SU-DHL-6 (cell line): ENCODE results near the gene MRGPRX2.

Experiments
- H2AFZ ChIP-seq: fragments of 200-600 bp; sonication (generic); 2 replicates; pipeline ENCODE4 v1.6.1; 2014; ENCODE audit warnings: low read depth, mild to moderate bottlenecking, moderate library complexity, mixed read lengths, antibody characterized with exemption, low read length; ENCODE audit not compliant: severe bottlenecking
- H3F3A ChIP-seq: fragments of 200-600 bp; shearing (Covaris generic); 2 replicates; pipeline ENCODE4 v1.6.0; 2016; ENCODE audit warnings: antibody characterized with exemption, mild to moderate bottlenecking; ENCODE audit not compliant: insufficient read depth
- H3K27ac ChIP-seq: fragments of 200-600 bp; sonication (generic); 2 replicates; pipeline ENCODE4 v1.5.1; 2016; ENCODE audit warnings: low read depth, mild to moderate bottlenecking, low read length, moderate library complexity, mixed read lengths
- H3K27me3 ChIP-seq: fragments of 200-600 bp; sonication (generic), shearing (Covaris generic); 2 replicates; pipeline ENCODE4 v1.6.0; 2014; ENCODE audit warnings: mild to moderate bottlenecking, low read length
- H3K36me3 ChIP-seq: fragments of 200-600 bp; sonication (generic); 2 replicates; pipeline ENCODE4 v1.6.1; 2014; ENCODE audit warnings: mild to moderate bottlenecking, low read length, mixed read lengths
- H3K4me2 ChIP-seq: fragments of 300-600, 200-600 bp; shearing (Covaris generic), sonication (generic); 2 replicates; pipeline ENCODE4 v1.6.0; 2014; ENCODE audit warnings: low read length, low read depth, mild to moderate bottlenecking; ENCODE audit not compliant: poor library complexity, severe bottlenecking
- H3K4me3 ChIP-seq: fragments of 200-600 bp; sonication (generic); 2 replicates; pipeline ENCODE4 v1.5.1; 2014; ENCODE audit warnings: antibody characterized with exemption, low read length, mild to moderate bottlenecking, mixed read lengths; ENCODE audit not compliant: insufficient read depth, poor library complexity, severe bottlenecking
- H3K79me2 ChIP-seq: fragments of 200-600 bp; sonication (generic); 2 replicates; pipeline ENCODE4 v1.6.1; 2014; ENCODE audit warnings: mild to moderate bottlenecking, low read length, moderate library complexity; ENCODE audit not compliant: insufficient read depth
- H3K9ac ChIP-seq: fragments of 200-600 bp; sonication (generic); 2 replicates; pipeline ENCODE4 v1.7.0; 2014; ENCODE audit warnings: mild to moderate bottlenecking, low read length
- H3K9me2 ChIP-seq: fragments of 200-600 bp; sonication (generic); replicated peaks from 2 replicates; pipeline ENCODE4 v1.6.1; 2014; ENCODE audit warnings: low read length; ENCODE audit not compliant: insufficient read depth
- H3K9me3 ChIP-seq: fragments of 200-600 bp; sonication (generic); 2 replicates; pipeline ENCODE4 v1.6.1; 2014; ENCODE audit warnings: low read length, mixed read lengths; ENCODE audit not compliant: insufficient read depth
- H4K20me1 ChIP-seq: fragments of 200-600 bp; sonication (generic); 2 replicates; pipeline ENCODE4 v1.6.1; 2014; ENCODE audit warnings: low read depth, mild to moderate bottlenecking, antibody characterized with exemption, low read length, moderate library complexity, mixed read lengths
- CTCF ChIP-seq: fragments of 200-600 bp; sonication (generic); IDR thresholded peaks from one replicate; pipeline ENCODE4 v1.5.1; 2017; ENCODE audit warnings: antibody characterized with exemption, mild to moderate bottlenecking, low read length, moderate library complexity; ENCODE audit not compliant: insufficient read depth, poor library complexity, severe bottlenecking
- EZH2phosphoT487 ChIP-seq: fragments of 200-600 bp; sonication (generic), shearing (Covaris generic); conservative IDR thresholded peaks from 2 replicates; pipeline ENCODE4 v1.6.1; 2018; ENCODE audit warnings: mild to moderate bottlenecking, antibody characterized with exemption, low read length, moderate library complexity, mixed read lengths

The MRGPRX2 gene

GRCh38 chr11:19060629-19061028, at the start of gene MRGPRX2:
Gene MRGPRX2, minus strand, starts transcription at chr11:19060717. Its CDS starts 4,315 bp downstream, at chr11:19056402.
- H3K36me3 ChIP-seq, result no peaks in the 10 kb centered on the region
- no peak within 1 kb of the TSS for H3K9ac ChIP-seq
- TF ChIP-seq EZH2phosphoT487 (no peak), CTCF (no peak)
- H3K9me3 ChIP-seq, result no peaks in the 10 kb centered on the region
- H3K27ac ChIP-seq, result no peak within 1 kb of the TSS
- H3K9me2 ChIP-seq, result no peaks in the 10 kb centered on the region
- no peaks in the 10 kb centered on the region for H3F3A ChIP-seq
- no peaks in the 10 kb centered on the region for H4K20me1 ChIP-seq
- H3K79me2 ChIP-seq, result no peaks in the 10 kb centered on the region
- no peak within 1 kb of the TSS for H3K4me2 ChIP-seq
- H3K27me3 ChIP-seq, result no peaks in the 10 kb centered on the region
- H2AFZ ChIP-seq, result no peak within 1 kb of the TSS
- no peak within 1 kb of the TSS for H3K4me3 ChIP-seq

GRCh38 chr11:19110295-19110694, 49.8 kb upstream of the MRGPRX2 start:
- no peak overlapping the region for H3K4me2 ChIP-seq
- H3K27me3 ChIP-seq, result no peaks in the 10 kb centered on the region
- H3F3A ChIP-seq, result no peaks in the 10 kb centered on the region
- no peak overlapping the region for H2AFZ ChIP-seq
- no peaks in the 10 kb centered on the region for H3K9me2 ChIP-seq
- no peaks in the 10 kb centered on the region for H4K20me1 ChIP-seq
- H3K9me3 ChIP-seq, result no peaks in the 10 kb centered on the region
- H3K27ac ChIP-seq, result no peak overlapping the region
- H3K36me3 ChIP-seq, result no peaks in the 10 kb centered on the region
- H3K79me2 ChIP-seq, result no peaks in the 10 kb centered on the region
- TF ChIP-seq CTCF (no peak), EZH2phosphoT487 (no peak)
- H3K9ac ChIP-seq, result no peak overlapping the region
- H3K4me3 ChIP-seq, result no peak overlapping the region

- H3K27me3 ChIP-seq, result no peaks in the 10 kb centered on the region
- no peaks in the 10 kb centered on the region for H3K36me3 ChIP-seq
- H4K20me1 ChIP-seq, result no peaks in the 10 kb centered on the region
- no peaks in the 10 kb centered on the region for H3K79me2 ChIP-seq
- no peak overlapping the region for H3K9ac ChIP-seq
- H2AFZ ChIP-seq, result no peak overlapping the region
- no peak overlapping the region for H3K27ac ChIP-seq
- no peak overlapping the region for H3K4me2 ChIP-seq
- no peaks in the 10 kb centered on the region for H3K9me3 ChIP-seq
- H3K4me3 ChIP-seq, result no peak overlapping the region
- H3K9me2 ChIP-seq, result no peaks in the 10 kb centered on the region
- no peaks in the 10 kb centered on the region for H3F3A ChIP-seq
- no peak for TF ChIP-seq CTCF
- no peak for TF ChIP-seq EZH2phosphoT487
Measured at GRCh38 chr11:19107125-19107524, 46.6 kb upstream of the MRGPRX2 start.

- Histone ChIP-seq H3K27ac (no peak overlapping the region), H3K9me3 (no peaks in the 10 kb centered on the region), H3K4me3 (no peak overlapping the region), H3K36me3 (no peaks in the 10 kb centered on the region), H3K79me2 (no peaks in the 10 kb centered on the region), H3F3A (no peaks in the 10 kb centered on the region), H2AFZ (no peak overlapping the region), H3K9ac (no peak overlapping the region), H4K20me1 (no peaks in the 10 kb centered on the region), H3K9me2 (no peaks in the 10 kb centered on the region), H3K27me3 (no peaks in the 10 kb centered on the region), H3K4me2 (no peak overlapping the region)
- TF ChIP-seq CTCF, result no peak
- no peak for TF ChIP-seq EZH2phosphoT487
Measured at GRCh38 chr11:19105011-19105410, 44.5 kb upstream of the MRGPRX2 start.
